H9 (cell line): ENCODE data around the gene ITM2C. TPM values are rescaled to one million over a fixed set of nuclear protein-coding genes. Genes with fewer than 3 reads are reported as not detected.

Experiments
- DNase-seq: peaks from one replicate; pipeline ENCODE4 v3.0.0-alpha.2; 2017
- H2AFZ ChIP-seq: one replicate; pipeline ENCODE4 v1.6.1; 2013; ENCODE audit warnings: mild to moderate bottlenecking, low read length, control low read depth, moderate library complexity
- H2AK5ac ChIP-seq: 2 replicates; pipeline ENCODE4 v1.6.1; 2013; ENCODE audit warnings: low read length, control low read depth, mixed read lengths; ENCODE audit not compliant: insufficient read length
- H2BK120ac ChIP-seq: one replicate; pipeline ENCODE4 v1.6.1; 2013; ENCODE audit warnings: low read depth, mild to moderate bottlenecking, low read length, control low read depth, inconsistent platforms; ENCODE audit not compliant: poor library complexity, severe bottlenecking
- H2BK12ac ChIP-seq: 2 replicates; pipeline ENCODE4 v1.6.1; 2013; ENCODE audit warnings: low read length, control low read depth, mixed read lengths, low read depth; ENCODE audit not compliant: insufficient read length
- H2BK15ac ChIP-seq: 2 replicates; pipeline ENCODE4 v1.6.1; 2013; ENCODE audit warnings: low read depth, low read length, control low read depth
- H2BK20ac ChIP-seq: one replicate; pipeline ENCODE4 v1.6.1; 2013; ENCODE audit warnings: low read depth, mild to moderate bottlenecking, low read length, control low read depth, inconsistent platforms; ENCODE audit not compliant: poor library complexity, severe bottlenecking
- H2BK5ac ChIP-seq: 2 replicates; pipeline ENCODE4 v1.6.1; 2013; ENCODE audit warnings: low read length, control low read depth, mixed read lengths; ENCODE audit not compliant: insufficient read length
- H3K14ac ChIP-seq: 2 replicates; pipeline ENCODE4 v1.6.1; 2013; ENCODE audit warnings: low read length, control low read depth; ENCODE audit not compliant: insufficient read depth
- H3K18ac ChIP-seq: 2 replicates; pipeline ENCODE4 v1.6.1; 2013; ENCODE audit warnings: low read depth, mild to moderate bottlenecking, mixed read lengths, low read length, control low read depth; ENCODE audit not compliant: insufficient read length
- H3K23ac ChIP-seq: 2 replicates; pipeline ENCODE4 v1.6.1; 2013; ENCODE audit warnings: low read length, control low read depth, mixed read lengths, low read depth; ENCODE audit not compliant: insufficient read length
- H3K23me2 ChIP-seq: 2 replicates; pipeline ENCODE4 v1.6.1; 2013; ENCODE audit warnings: low read depth, mild to moderate bottlenecking, mixed read lengths, low read length, control low read depth; ENCODE audit not compliant: insufficient read length, poor library complexity, severe bottlenecking
- H3K27ac ChIP-seq: 2 replicates; pipeline ENCODE4 v1.5.1; 2013; ENCODE audit warnings: low read length, control low read depth, mixed read lengths, low read depth; ENCODE audit not compliant: insufficient read length
- H3K27me3 ChIP-seq: 2 replicates; pipeline ENCODE4 v1.6.1; 2013; ENCODE audit warnings: low read length, control low read depth, inconsistent platforms; ENCODE audit not compliant: insufficient read depth
- H3K4ac ChIP-seq: 2 replicates; pipeline ENCODE4 v1.6.1; 2013; ENCODE audit warnings: low read depth, mild to moderate bottlenecking, control low read depth, inconsistent platforms, low read length, moderate library complexity
- H3K4me1 ChIP-seq: 2 replicates; pipeline ENCODE4 v1.6.1; 2013; ENCODE audit warnings: low read length, control low read depth, inconsistent platforms; ENCODE audit not compliant: insufficient read depth
- H3K4me2 ChIP-seq: 2 replicates; pipeline ENCODE4 v1.6.1; 2013; ENCODE audit warnings: low read length, control low read depth, mixed read lengths; ENCODE audit not compliant: insufficient read length, insufficient read depth
- H3K56ac ChIP-seq: 2 replicates; pipeline ENCODE4 v1.6.1; 2013; ENCODE audit warnings: low read depth, mild to moderate bottlenecking, mixed read lengths, low read length, control low read depth; ENCODE audit not compliant: insufficient read length
- H3K79me1 ChIP-seq: 2 replicates; pipeline ENCODE4 v1.6.1; 2013; ENCODE audit warnings: low read depth, mild to moderate bottlenecking, moderate library complexity, low read length, control low read depth, inconsistent platforms; ENCODE audit not compliant: insufficient read depth, poor library complexity, severe bottlenecking
- H3K79me2 ChIP-seq: 2 replicates; pipeline ENCODE4 v1.6.1; 2013; ENCODE audit warnings: low read length, control low read depth, inconsistent platforms; ENCODE audit not compliant: insufficient read depth
- H3K9ac ChIP-seq: 2 replicates; pipeline ENCODE4 v1.6.1; 2013; ENCODE audit warnings: low read length, control low read depth, mixed read lengths; ENCODE audit not compliant: insufficient read length; ENCODE audit errors: extremely low read depth
- H3K9me3 ChIP-seq: one replicate; pipeline ENCODE4 v1.6.1; 2013; ENCODE audit warnings: low read depth, low read length, inconsistent platforms; ENCODE audit not compliant: control insufficient read depth
- H3T11ph ChIP-seq: one replicate; pipeline ENCODE4 v1.6.1; 2013; ENCODE audit warnings: mild to moderate bottlenecking, low read length, control low read depth, inconsistent platforms
- H4K20me1 ChIP-seq: one replicate; pipeline ENCODE4 v1.6.1; 2013; ENCODE audit not compliant: control insufficient read depth, insufficient read length, insufficient read depth
- H4K5ac ChIP-seq: 2 replicates; pipeline ENCODE4 v1.6.1; 2013; ENCODE audit warnings: low read depth, mild to moderate bottlenecking, mixed read lengths, low read length, control low read depth; ENCODE audit not compliant: insufficient read length
- H4K8ac ChIP-seq: replicated peaks from 2 replicates; pipeline ENCODE4 v1.6.1; 2013; ENCODE audit warnings: low read length, control low read depth, mixed read lengths, low read depth; ENCODE audit not compliant: insufficient read length
- H4K91ac ChIP-seq: 2 replicates; pipeline ENCODE4 v1.6.1; 2013; ENCODE audit warnings: low read depth, mild to moderate bottlenecking, moderate library complexity, mixed read lengths, low read length, control low read depth; ENCODE audit not compliant: insufficient read length
- H3K27ac Mint-ChIP-seq, 3 experiments: 2 replicates in 2 of 3; 3 replicates in 1 of 3; pipeline ENCODE4 v1.8.0; 2020 to 2021; ENCODE audit warnings: mixed read lengths in 3 of 3, mild to moderate bottlenecking in 1 of 3, moderate library complexity in 1 of 3
- H3K27me3 Mint-ChIP-seq: 2 replicates; pipeline ENCODE4 v1.8.0; 2021; ENCODE audit warnings: low read depth, mild to moderate bottlenecking, moderate library complexity, mixed read lengths
- H3K36me3 Mint-ChIP-seq, 3 experiments: 2 replicates in 2 of 3; 3 replicates in 1 of 3; pipeline ENCODE4 v1.8.0; 2020 to 2021; ENCODE audit warnings: low read depth in 3 of 3, mixed read lengths in 3 of 3; ENCODE audit not compliant: insufficient read depth in 1 of 3
- H3K4me1 Mint-ChIP-seq, 2 experiments: 2 replicates each; pipeline ENCODE4 v1.8.0; 2020; ENCODE audit warnings: mixed read lengths in 2 of 2
- H3K4me3 Mint-ChIP-seq, 2 experiments: 2 replicates in 1 of 2; 3 replicates in 1 of 2; pipeline ENCODE4 v1.8.0; 2020 to 2021; ENCODE audit warnings: mild to moderate bottlenecking in 2 of 2, mixed read lengths in 2 of 2, moderate library complexity in 1 of 2
- H3K9me3 Mint-ChIP-seq, 2 experiments: 2 replicates in 1 of 2; 3 replicates in 1 of 2; pipeline ENCODE4 v1.8.0; 2020; ENCODE audit warnings: mild to moderate bottlenecking in 2 of 2, mixed read lengths in 2 of 2, moderate library complexity in 1 of 2
- CTCF ChIP-seq: fragments of 200-600 bp; sonication (generic); conservative IDR thresholded peaks from 3 replicates; pipeline ENCODE4 v1.8.0; 2021; ENCODE audit warnings: antibody characterized with exemption, mild to moderate bottlenecking
- WGBS: extraction: QIAGEN DNeasy Blood & Tissue Kit; methylation state at CpG from one replicate; pipeline ENCODE4 v1.1.7; 2013; ENCODE audit warnings: missing lambda C conversion rate, low lambda C conversion rate, mixed read lengths; ENCODE audit not compliant: insufficient read length; ENCODE audit errors: extremely low coverage; 5-methylcytosine and 5-hydroxymethylcytosine counted together
- total RNA-seq: library from RNA; stranded (reverse); gene quantifications from 2 replicates; pipeline ENCODE4 v1.2.1, GENCODE V29; 2021

The ITM2C gene
- total RNA-seq, 1 experiment from 2014 or later: 297 TPM

DNA sequence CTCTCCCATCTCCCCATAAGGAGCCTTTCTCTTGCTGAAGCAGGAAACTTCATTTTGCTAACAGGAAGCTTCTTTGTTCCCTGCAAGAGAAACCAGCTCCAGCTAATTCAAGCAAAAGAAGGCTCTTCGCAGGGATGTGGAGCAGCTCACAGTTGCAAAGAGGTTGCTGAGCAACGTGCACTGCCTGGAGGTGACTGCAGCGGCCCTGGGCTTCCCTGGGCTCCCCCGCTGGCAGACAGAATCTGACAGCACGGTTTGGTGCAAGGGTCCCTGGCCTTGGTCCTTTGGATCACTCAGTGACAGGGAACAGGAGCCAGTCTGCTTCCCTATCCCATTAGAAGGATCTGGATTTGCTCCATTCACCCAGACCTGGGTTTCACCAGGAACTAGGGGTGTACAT, 34.5 kb downstream of the ITM2C start:
- H3K4ac ChIP-seq: no peak overlapping the region
- no peaks in the 10 kb centered on the region for H3K9me3 ChIP-seq
- no peaks in the 10 kb centered on the region for H3K27me3 ChIP-seq
- H4K91ac ChIP-seq: no peak overlapping the region
- H4K5ac ChIP-seq: no peak overlapping the region
- H2BK12ac ChIP-seq: no peak overlapping the region
- DNase-seq: peak; percentile 36
- H3K14ac ChIP-seq: no peak overlapping the region
- H3K79me2 ChIP-seq: no peaks in the 10 kb centered on the region
- no peak overlapping the region for H2AK5ac ChIP-seq
- peaks cover 10% of the 10 kb centered on the region for H3K4me1 ChIP-seq
- no peaks in the 10 kb centered on the region; a peak in 1 of 7 replicates for H3K36me3 Mint-ChIP-seq
- no peak overlapping the region for H4K8ac ChIP-seq
- H3K23ac ChIP-seq: no peak overlapping the region
- no peak overlapping the region for H3K4me3 Mint-ChIP-seq
- H2BK15ac ChIP-seq: no peak overlapping the region
- H3K4me2 ChIP-seq: no peak overlapping the region
- H3K27ac ChIP-seq: no peak overlapping the region
- H3K4me1 Mint-ChIP-seq: peaks cover 31 to 33% of the 10 kb centered on the region in 2 experiments
- no CpG with 5 or more reads among the region's 5 CpGs for WGBS
- no peaks in the 10 kb centered on the region for H3K23me2 ChIP-seq
- H4K20me1 ChIP-seq: no peaks in the 10 kb centered on the region
- H3K56ac ChIP-seq: no peak overlapping the region
- H3K9me3 Mint-ChIP-seq: no peaks in the 10 kb centered on the region; a peak in 1 of 5 replicates
- no peak overlapping the region for H2BK120ac ChIP-seq
- H3K27me3 Mint-ChIP-seq: peaks cover 27% of the 10 kb centered on the region
- H2BK5ac ChIP-seq: no peak overlapping the region
- no peak overlapping the region for H3K18ac ChIP-seq
- H3K9ac ChIP-seq: no peak overlapping the region
- H3T11ph ChIP-seq: no peak overlapping the region
- no peak for TF ChIP-seq CTCF
- H2BK20ac ChIP-seq: no peak overlapping the region
- peak overlapping the region in 2 of 3 experiments; percentile 14 to 23; a peak in 2 of 7 replicates for H3K27ac Mint-ChIP-seq
- no peaks in the 10 kb centered on the region for H3K79me1 ChIP-seq
- H2AFZ ChIP-seq: no peak overlapping the region
